Neuronal stem cell (in vitro differentiated cells): ENCODE results near the gene THAP11.

Source experiments
- DNase-seq: peaks from one replicate; pipeline ENCODE4 v3.0.0-alpha.2; 2013; ENCODE audit warnings: low spot score
- H2AFZ ChIP-seq: one replicate; pipeline ENCODE4 v1.6.1; 2013; ENCODE audit warnings: mild to moderate bottlenecking, low read length, inconsistent platforms
- H2AK5ac ChIP-seq: 2 replicates; pipeline ENCODE4 v1.6.1; 2013; ENCODE audit warnings: low read depth, mild to moderate bottlenecking, inconsistent platforms, low read length, moderate library complexity, mixed read lengths
- H2BK120ac ChIP-seq: 2 replicates; pipeline ENCODE4 v1.6.1; 2013; ENCODE audit warnings: low read depth, mild to moderate bottlenecking, inconsistent platforms, low read length, moderate library complexity, mixed read lengths
- H2BK12ac ChIP-seq: one replicate; pipeline ENCODE4 v1.6.1; 2013; ENCODE audit warnings: low read length, inconsistent platforms
- H2BK15ac ChIP-seq: 2 replicates; pipeline ENCODE4 v1.6.1; 2013; ENCODE audit warnings: mild to moderate bottlenecking, low read length, inconsistent platforms, mixed read lengths
- H2BK5ac ChIP-seq: one replicate; pipeline ENCODE4 v1.6.1; 2013; ENCODE audit warnings: inconsistent platforms, mild to moderate bottlenecking, low read length, moderate library complexity
- H3K14ac ChIP-seq: one replicate; pipeline ENCODE4 v1.6.1; 2013; ENCODE audit warnings: low read length, inconsistent platforms
- H3K18ac ChIP-seq: 2 replicates; pipeline ENCODE4 v1.6.1; 2013; ENCODE audit warnings: low read length, inconsistent platforms
- H3K23ac ChIP-seq: 2 replicates; pipeline ENCODE4 v1.6.1; 2013; ENCODE audit warnings: low read depth, mild to moderate bottlenecking, mixed read lengths, low read length, inconsistent platforms; ENCODE audit not compliant: poor library complexity
- H3K27ac ChIP-seq: replicated peaks from 3 replicates; pipeline ENCODE4 v1.5.1; 2013; ENCODE audit warnings: low read length, inconsistent platforms
- H3K27me3 ChIP-seq, 3 experiments: 2 replicates each; pipeline ENCODE4 v1.6.1; 2013; ENCODE audit warnings: low read length in 3 of 3, mild to moderate bottlenecking in 2 of 3, inconsistent platforms in 1 of 3, low read depth in 1 of 3, mixed read lengths in 1 of 3, moderate library complexity in 1 of 3; ENCODE audit not compliant: control insufficient read depth in 3 of 3, insufficient read depth in 3 of 3
- H3K36me3 ChIP-seq, 2 donors: replicated peaks in 1 of 2; 2 replicates each; pipeline ENCODE4 v1.6.1; 2013; ENCODE audit warnings: low read length in 2 of 2; ENCODE audit not compliant: control insufficient read depth in 2 of 2, insufficient read depth in 2 of 2
- H3K4ac ChIP-seq: 2 replicates; pipeline ENCODE4 v1.6.1; 2013; ENCODE audit warnings: inconsistent platforms, mild to moderate bottlenecking, low read length, moderate library complexity
- H3K4me1 ChIP-seq, 2 donors: 1 replicate in 1 of 2; 2 replicates in 1 of 2; pipeline ENCODE4 v1.6.1; 2013; ENCODE audit warnings: low read length in 2 of 2, low read depth in 1 of 2; ENCODE audit not compliant: control insufficient read depth in 2 of 2, insufficient read depth in 1 of 2
- H3K4me2 ChIP-seq: one replicate; pipeline ENCODE4 v1.6.1; 2013; ENCODE audit warnings: mild to moderate bottlenecking, low read length, inconsistent platforms; ENCODE audit not compliant: insufficient read depth, poor library complexity, severe bottlenecking
- H3K4me3 ChIP-seq, 2 donors: 2 replicates each; pipeline ENCODE4 v1.5.1; 2013; ENCODE audit warnings: low read length in 2 of 2, mild to moderate bottlenecking in 2 of 2, inconsistent platforms in 1 of 2, moderate library complexity in 1 of 2
- H3K79me1 ChIP-seq: one replicate; pipeline ENCODE4 v1.6.1; 2013; ENCODE audit warnings: low read depth, mild to moderate bottlenecking, inconsistent platforms, low read length, moderate library complexity
- H3K9ac ChIP-seq: one replicate; pipeline ENCODE4 v1.6.1; 2013; ENCODE audit warnings: mild to moderate bottlenecking, low read depth, low read length, inconsistent platforms; ENCODE audit not compliant: poor library complexity
- H3K9me3 ChIP-seq, 2 donors: replicated peaks in 1 of 2; 2 replicates each; pipeline versions ENCODE3 to v1.6.1; 2013; ENCODE audit warnings: low read length in 2 of 2, mild to moderate bottlenecking in 2 of 2, inconsistent platforms in 1 of 2, low read depth in 1 of 2, mixed read lengths in 1 of 2, moderate library complexity in 1 of 2; ENCODE audit not compliant: control insufficient read depth in 2 of 2, insufficient read depth in 1 of 2
- H4K8ac ChIP-seq: one replicate; pipeline ENCODE4 v1.6.1; 2013; ENCODE audit warnings: low read depth, mild to moderate bottlenecking, inconsistent platforms, low read length, moderate library complexity
- H4K91ac ChIP-seq: one replicate; pipeline ENCODE4 v1.6.1; 2013; ENCODE audit warnings: low read length, low read depth, mild to moderate bottlenecking, inconsistent platforms; ENCODE audit not compliant: poor library complexity
- WGBS, 2 donors: extraction: QIAGEN DNeasy Blood & Tissue Kit; methylation state at CpG; one replicate each; pipeline ENCODE4 v1.1.7; 2013; ENCODE audit warnings: missing lambda C conversion rate in 2 of 2, mixed read lengths in 1 of 2; ENCODE audit not compliant: insufficient read length in 2 of 2, insufficient replicate concordance in 1 of 2; ENCODE audit errors: extremely low coverage in 2 of 2; 5-methylcytosine and 5-hydroxymethylcytosine counted together

The THAP11 gene

GRCh38 chr16:67801883-67802282 lies 40.2 kb upstream of the THAP11 start:
- Histone ChIP-seq H3K18ac (no peak overlapping the region), H3K23ac (no peak overlapping the region), H3K9me3 (peaks cover 0 to 2% of the 10 kb centered on the region in 2 donors), H2BK12ac (no peak overlapping the region), H2AK5ac (no peak overlapping the region), H3K79me1 (peaks cover 16% of the 10 kb centered on the region), H3K14ac (no peak overlapping the region), H4K8ac (no peak overlapping the region), H2AFZ (no peak overlapping the region), H3K4me2 (no peak overlapping the region), H2BK15ac (no peak overlapping the region), H3K27me3 (no peaks in the 10 kb centered on the region), H3K9ac (no peak overlapping the region), H4K91ac (no peak overlapping the region), H3K36me3 (peaks cover 21 to 70% of the 10 kb centered on the region in 2 donors), H3K4me1 (peaks cover 6 to 8% of the 10 kb centered on the region in 2 donors), H2BK120ac (no peak overlapping the region), H3K27ac (no peak overlapping the region), H3K4me3 (no peak overlapping the region), H3K4ac (no peak overlapping the region), H2BK5ac (no peak overlapping the region)
- DNase-seq, result no peak
- no CpG with 5 or more reads among the region's 2 CpGs for WGBS, 2 donors

GRCh38 chr16:67803894-67804293 lies 38.2 kb upstream of the THAP11 start:
- no CpG with 5 or more reads among the region's 3 CpGs for WGBS, 2 donors
- H3K9me3 ChIP-seq, result peaks cover 0 to 2% of the 10 kb centered on the region in 2 donors
- H3K18ac ChIP-seq, result no peak overlapping the region
- peaks cover 6 to 10% of the 10 kb centered on the region in 2 donors for H3K4me1 ChIP-seq
- H3K36me3 ChIP-seq, result peaks cover 17 to 56% of the 10 kb centered on the region in 2 donors
- H3K79me1 ChIP-seq, result peaks cover 16% of the 10 kb centered on the region
- H3K9ac ChIP-seq, result no peak overlapping the region
- DNase-seq, result no peak
- no peak overlapping the region for H3K23ac ChIP-seq
- H2AFZ ChIP-seq, result no peak overlapping the region
- H2AK5ac ChIP-seq, result no peak overlapping the region
- H3K4me2 ChIP-seq, result no peak overlapping the region
- H2BK12ac ChIP-seq, result no peak overlapping the region
- no peak overlapping the region for H2BK5ac ChIP-seq
- no peak overlapping the region for H3K4me3 ChIP-seq
- H4K8ac ChIP-seq, result no peak overlapping the region
- no peak overlapping the region for H3K4ac ChIP-seq
- no peak overlapping the region for H2BK15ac ChIP-seq
- no peak overlapping the region for H4K91ac ChIP-seq
- no peak overlapping the region for H3K27ac ChIP-seq
- no peak overlapping the region for H3K14ac ChIP-seq
- H3K27me3 ChIP-seq, result no peaks in the 10 kb centered on the region
- no peak overlapping the region for H2BK120ac ChIP-seq

- Histone ChIP-seq H3K27ac (no peak overlapping the region), H3K27me3 (no peaks in the 10 kb centered on the region), H3K9ac (no peak overlapping the region), H3K23ac (no peak overlapping the region), H3K4me3 (peak overlapping the region; percentile 3 to 97), H3K4me2 (no peak overlapping the region), H3K4ac (no peak overlapping the region), H3K9me3 (peaks cover 0 to 2% of the 10 kb centered on the region in 2 donors), H3K4me1 (peaks cover 6 to 10% of the 10 kb centered on the region in 2 donors), H2AFZ (no peak overlapping the region), H4K8ac (no peak overlapping the region), H2BK120ac (no peak overlapping the region), H2AK5ac (peak overlapping the region; percentile 12), H2BK12ac (no peak overlapping the region), H3K18ac (no peak overlapping the region), H2BK5ac (no peak overlapping the region), H3K14ac (no peak overlapping the region), H4K91ac (no peak overlapping the region), H3K36me3 (peaks cover 14 to 51% of the 10 kb centered on the region in 2 donors), H2BK15ac (no peak overlapping the region), H3K79me1 (peaks cover 16% of the 10 kb centered on the region)
- no peak for DNase-seq
- no CpG with 5 or more reads among the region's 4 CpGs for WGBS, 2 donors
These were observed 37.1 kb upstream of the THAP11 start for GRCh38 chr16:67804853-67805542.

DNA sequence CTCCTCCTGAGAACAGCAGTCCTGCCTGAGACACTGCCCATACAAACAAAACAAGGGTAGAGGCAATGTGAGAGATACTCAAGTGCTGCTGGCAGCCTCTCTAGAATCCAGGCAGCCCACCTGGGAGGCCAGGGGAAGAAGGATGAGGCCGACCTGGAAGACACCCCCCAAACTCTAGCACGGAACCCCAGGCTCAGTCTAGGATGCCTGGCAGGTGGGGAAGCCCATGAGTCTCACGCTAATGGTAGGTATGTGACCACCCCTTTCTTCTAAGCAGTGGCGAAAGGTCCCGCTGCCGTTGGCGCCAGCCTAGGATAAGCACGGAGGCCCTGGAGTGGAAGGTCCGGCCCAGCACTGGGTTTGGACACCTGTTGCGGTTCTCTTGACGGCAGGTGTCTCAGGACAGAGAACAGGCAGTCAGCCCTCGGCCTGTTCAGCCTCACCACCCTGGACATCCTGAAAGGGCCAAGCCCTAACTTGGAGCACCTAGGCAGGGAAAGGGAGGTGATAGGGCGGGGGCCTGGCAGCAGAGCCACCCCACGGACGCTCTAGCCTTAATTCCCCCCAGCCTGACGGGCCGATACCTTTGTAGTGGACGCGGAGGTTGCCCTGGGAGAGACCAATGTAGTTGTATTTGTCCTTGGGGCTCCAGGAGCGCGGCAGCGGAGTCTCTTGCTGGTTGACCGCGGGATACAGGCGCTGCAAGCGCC lies 36.2 kb upstream of the THAP11 start:
- Histone ChIP-seq H2BK12ac (no peak overlapping the region), H3K27ac (peak overlapping the region; percentile 13), H3K23ac (peak overlapping the region; percentile 60)

More for the DNA sequence above, 36.2 kb upstream of the THAP11 start:
- Histone ChIP-seq H3K4me1 (peaks cover 6 to 10% of the 10 kb centered on the region in 2 donors), H3K79me1 (peaks cover 11% of the 10 kb centered on the region), H3K4me2 (peak overlapping the region; percentile 94), H3K9me3 (peaks cover 0 to 2% of the 10 kb centered on the region in 2 donors), H2BK120ac (peak overlapping the region; percentile 68), H3K9ac (peak overlapping the region; percentile 97), H4K8ac (no peak overlapping the region), H3K4me3 (peak overlapping the region; percentile 95 to 97), H2BK15ac (no peak overlapping the region), H3K27me3 (no peaks in the 10 kb centered on the region), H3K36me3 (peaks cover 10 to 42% of the 10 kb centered on the region in 2 donors), H4K91ac (no peak overlapping the region), H2AFZ (peak overlapping the region; percentile 93), H3K18ac (peak overlapping the region; percentile 96), H2BK5ac (peak overlapping the region; percentile 88), H3K4ac (no peak overlapping the region), H2AK5ac (peak overlapping the region; percentile 89), H3K14ac (peak overlapping the region; percentile 91)
- WGBS, 2 donors, result no CpG with 5 or more reads among the region's 26 CpGs
- no peak for DNase-seq
